GM19025 (cell line): ENCODE measurements around the gene HOXD10.

Experiments
- ATAC-seq: cut with Tn5 transposase; IDR thresholded peaks from one replicate; pipeline ENCODE4 v1.9.1; 2021; ENCODE audit warnings: mild to moderate bottlenecking, low read depth, moderate library complexity; ENCODE audit not compliant: unreplicated experiment

Gene HOXD10

GRCh38 chr2:176160986-176161824 lies 44.6 kb downstream of the HOXD10 start:
- no peak for ATAC-seq

GRCh38 chr2:176161825-176162626 lies 45.4 kb downstream of the HOXD10 start:
- no peak for ATAC-seq

- no peak for ATAC-seq
These were observed 46.5 kb downstream of the HOXD10 start for GRCh38 chr2:176162911-176163671.

- no peak for ATAC-seq
These were observed 47.1 kb downstream of the HOXD10 start for GRCh38 chr2:176163672-176164056.

GRCh38 chr2:176164201-176164600 lies 47.6 kb downstream of the HOXD10 start:
- ATAC-seq: no peak

GRCh38 chr2:176164611-176165369 lies 48.2 kb downstream of the HOXD10 start:
- no peak for ATAC-seq

GRCh38 chr2:176165370-176166050 lies 48.9 kb downstream of the HOXD10 start:
- ATAC-seq: no peak

GRCh38 chr2:176166272-176166671 lies 49.7 kb downstream of the HOXD10 start:
- ATAC-seq: no peak

- no peak for ATAC-seq
These were observed 50.8 kb downstream of the HOXD10 start for GRCh38 chr2:176167398-176167797.

GRCh38 chr2:176169181-176169580 lies 52.6 kb downstream of the HOXD10 start:
- no peak for ATAC-seq
